Measurements from ENCODE around the gene SLC16A3. TPM values are rescaled to one million over a fixed set of nuclear protein-coding genes. Genes with fewer than 3 reads are reported as not detected.

Gene SLC16A3
- total RNA-seq, 4 donors from 2014 or later, result 10.5 to 36.0 (median 21.4) TPM

DNA sequence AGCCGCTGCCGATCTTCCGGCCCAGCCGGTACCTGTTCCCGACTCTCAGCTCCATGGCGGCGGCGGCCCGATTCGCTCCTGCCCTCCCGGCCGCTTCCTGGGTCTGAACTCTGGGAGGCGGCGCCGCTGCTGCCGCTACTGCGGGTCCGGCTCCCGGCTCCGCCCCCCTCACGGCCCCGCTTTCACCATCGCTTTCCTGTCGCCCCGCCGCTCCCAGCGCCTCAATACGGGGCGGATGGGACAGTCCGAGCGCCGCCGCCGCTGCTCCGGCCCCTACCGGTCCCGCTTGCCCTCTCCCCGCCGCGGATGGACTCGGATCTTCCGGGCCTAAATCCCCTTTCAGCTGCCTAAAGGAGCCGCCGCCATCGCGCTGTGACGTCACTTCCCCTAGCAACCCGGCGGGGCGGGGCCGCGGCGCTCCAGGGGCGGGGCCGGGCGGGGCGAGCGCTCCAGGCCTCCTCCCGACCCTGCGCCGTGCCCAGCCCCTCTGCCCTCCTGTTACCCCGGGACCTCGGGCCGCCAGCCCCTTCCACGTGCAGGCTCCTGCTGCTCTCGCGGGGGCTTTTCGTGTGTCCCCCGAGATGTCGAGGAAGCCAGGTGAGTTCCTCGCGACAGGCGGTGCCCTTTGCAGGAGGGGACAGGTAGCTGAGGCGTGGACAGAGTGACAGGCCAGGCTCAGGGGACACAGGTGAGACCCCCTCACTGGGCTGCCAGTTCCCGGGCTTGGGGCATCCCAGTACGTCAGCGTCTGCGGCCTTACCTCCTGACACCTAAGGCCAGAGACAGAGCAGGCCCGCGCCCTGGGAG is 44.7 kb downstream of the SLC16A3 start, which contains the start of gene CSNK1D:
Gene CSNK1D, minus strand, starts transcription at position 374 of the 807 bp plus-strand sequence. Its CDS starts 319 bp downstream, at position 55.
- peak within 1 kb of the TSS; percentile 80 to 98 (median 88) for H3K4me3 ChIP-seq
- H3K36me3 ChIP-seq, result peaks cover 0 to 38% (median 10%) of the 10 kb centered on the region in 3 donors
- peak; percentile 90 to 92 for DNase-seq (ENCODE audit: low spot score in 2 of 2)
- H3K4me1 ChIP-seq, result peaks cover 0 to 57% (median 40%) of the 10 kb centered on the region in 4 donors
- H3K27ac ChIP-seq, result peak within 1 kb of the TSS; percentile 94 to 100 (median 99)
- 8 to 10% methylated on average over 30 to 35 of the region's 80 CpGs for WGBS, 2 donors
- H3K9me3 ChIP-seq, result no peaks in the 10 kb centered on the region
- no peaks in the 10 kb centered on the region for H3K27me3 ChIP-seq
- TF ChIP-seq, protein P1, sequence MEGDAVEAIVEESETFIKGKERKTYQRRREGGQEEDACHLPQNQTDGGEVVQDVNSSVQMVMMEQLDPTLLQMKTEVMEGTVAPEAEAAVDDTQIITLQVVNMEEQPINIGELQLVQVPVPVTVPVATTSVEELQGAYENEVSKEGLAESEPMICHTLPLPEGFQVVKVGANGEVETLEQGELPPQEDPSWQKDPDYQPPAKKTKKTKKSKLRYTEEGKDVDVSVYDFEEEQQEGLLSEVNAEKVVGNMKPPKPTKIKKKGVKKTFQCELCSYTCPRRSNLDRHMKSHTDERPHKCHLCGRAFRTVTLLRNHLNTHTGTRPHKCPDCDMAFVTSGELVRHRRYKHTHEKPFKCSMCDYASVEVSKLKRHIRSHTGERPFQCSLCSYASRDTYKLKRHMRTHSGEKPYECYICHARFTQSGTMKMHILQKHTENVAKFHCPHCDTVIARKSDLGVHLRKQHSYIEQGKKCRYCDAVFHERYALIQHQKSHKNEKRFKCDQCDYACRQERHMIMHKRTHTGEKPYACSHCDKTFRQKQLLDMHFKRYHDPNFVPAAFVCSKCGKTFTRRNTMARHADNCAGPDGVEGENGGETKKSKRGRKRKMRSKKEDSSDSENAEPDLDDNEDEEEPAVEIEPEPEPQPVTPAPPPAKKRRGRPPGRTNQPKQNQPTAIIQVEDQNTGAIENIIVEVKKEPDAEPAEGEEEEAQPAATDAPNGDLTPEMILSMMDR (IDR thresholded peaks at IDR 0.05), result peak in 2 of 5 experiments; percentile 19 to 39
- TF ChIP-seq EP300 (IDR thresholded peaks at IDR 0.05) (peak; percentile 61 to 97), POLR2A (IDR thresholded peaks at IDR 0.05) (peak; percentile 51 to 83)

GRCh38 chr17:82274134-82275020 is 45.5 kb downstream of the SLC16A3 start:
- peak overlapping the region; percentile 94 to 100 (median 99) for H3K27ac ChIP-seq
- TF ChIP-seq POLR2A (IDR thresholded peaks at IDR 0.05), result no peak
- peaks cover 0 to 38% (median 10%) of the 10 kb centered on the region in 3 donors for H3K36me3 ChIP-seq
- H3K27me3 ChIP-seq, result no peaks in the 10 kb centered on the region
- H3K4me3 ChIP-seq, result peak overlapping the region; percentile 80 to 98 (median 88)
- no peak for DNase-seq (ENCODE audit: low spot score in 2 of 2)
- peaks cover 0 to 48% (median 32%) of the 10 kb centered on the region in 4 donors for H3K4me1 ChIP-seq
- H3K9me3 ChIP-seq, result no peaks in the 10 kb centered on the region
- WGBS, 2 donors, result 69 to 70% methylated on average over 26 to 27 of the region's 27 CpGs

- Histone ChIP-seq H3K4me1 (peaks cover 0 to 39% (median 28%) of the 10 kb centered on the region in 4 donors), H3K27me3 (no peaks in the 10 kb centered on the region), H3K4me3 (no peak overlapping the region), H3K9me3 (no peaks in the 10 kb centered on the region), H3K36me3 (peaks cover 0 to 38% (median 10%) of the 10 kb centered on the region in 3 donors), H3K27ac (peak overlapping the region in 1 of 4 donors; percentile 94)
- no peak for DNase-seq (ENCODE audit: low spot score in 2 of 2)
- TF ChIP-seq POLR2A (IDR thresholded peaks at IDR 0.05) (no peak), EP300 (IDR thresholded peaks at IDR 0.05) (no peak)
- TF ChIP-seq, protein P1 (IDR thresholded peaks at IDR 0.05), result no peak
- 93 to 95% methylated on average over 14 of the region's 14 CpGs for WGBS, 2 donors
These were observed 46.5 kb downstream of the SLC16A3 start for GRCh38 chr17:82275326-82275725.

- 78 to 86% methylated on average over 5 of the region's 5 CpGs for WGBS, 2 donors
- no peak overlapping the region for H3K4me3 ChIP-seq
These were observed 48.1 kb downstream of the SLC16A3 start for GRCh38 chr17:82276938-82277337.

GRCh38 chr17:82277851-82278250 is 49.0 kb downstream of the SLC16A3 start:
- WGBS, 2 donors, result 77 to 87% methylated on average over 12 of the region's 12 CpGs
- H3K4me1 ChIP-seq, result peaks cover 0 to 33% (median 12%) of the 10 kb centered on the region in 4 donors
- DNase-seq (ENCODE audit: low spot score in 2 of 2), result no peak
- H3K9me3 ChIP-seq, result no peaks in the 10 kb centered on the region
- peaks cover 0 to 21% (median 0%) of the 10 kb centered on the region in 3 donors for H3K36me3 ChIP-seq
- no peak overlapping the region for H3K4me3 ChIP-seq
- H3K27ac ChIP-seq, result no peak overlapping the region
- TF ChIP-seq, protein P1 (IDR thresholded peaks at IDR 0.05), result no peak
- no peak for TF ChIP-seq POLR2A (IDR thresholded peaks at IDR 0.05)
- no peak for TF ChIP-seq EP300 (IDR thresholded peaks at IDR 0.05)
- no peaks in the 10 kb centered on the region for H3K27me3 ChIP-seq

More at GRCh38 chr17:82276938-82277337, 48.1 kb downstream of the SLC16A3 start:
- H3K27ac ChIP-seq, result no peak overlapping the region
- TF ChIP-seq, protein P1 (IDR thresholded peaks at IDR 0.05), result no peak
- TF ChIP-seq EP300 (IDR thresholded peaks at IDR 0.05), result no peak
- TF ChIP-seq POLR2A (IDR thresholded peaks at IDR 0.05), result no peak
- no peak for DNase-seq (ENCODE audit: low spot score in 2 of 2)
- peaks cover 0 to 32% (median 14%) of the 10 kb centered on the region in 4 donors for H3K4me1 ChIP-seq
- peaks cover 0 to 22% (median 3%) of the 10 kb centered on the region in 3 donors for H3K36me3 ChIP-seq
- no peaks in the 10 kb centered on the region for H3K9me3 ChIP-seq
- no peaks in the 10 kb centered on the region for H3K27me3 ChIP-seq
